HepG2 (cell line): ENCODE data around the gene NFE2. TPM values are rescaled to one million over a fixed set of nuclear protein-coding genes. Genes with fewer than 3 reads are reported as not detected.

Experiments used
- ATF2 ChIP-seq: sonication (generic); formaldehyde crosslinking; IDR thresholded peaks from 2 replicates; pipeline ENCODE4 v1.4.0; 2020; ENCODE audit warnings: missing genetic modification reagents
- ETV6 ChIP-seq: sonication (generic); formaldehyde crosslinking; conservative IDR thresholded peaks from 2 replicates; pipeline ENCODE4 v1.4.0; 2020; ENCODE audit warnings: missing genetic modification reagents
- HIC2 ChIP-seq: sonication (generic); formaldehyde crosslinking; IDR thresholded peaks from 2 replicates; pipeline ENCODE4 v1.9.0; 2022; ENCODE audit warnings: low read depth, missing genetic modification reagents
- HMGXB4 ChIP-seq, 2 experiments: sonication (generic) in 1 of 2; formaldehyde crosslinking in 1 of 2; IDR thresholded peaks; 2 replicates each; pipeline versions ENCODE4 v1.4.0 to v1.6.1; 2018 to 2020; ENCODE audit warnings: missing genetic modification reagents in 2 of 2, borderline replicate concordance in 1 of 2, low read depth in 1 of 2, mild to moderate bottlenecking in 1 of 2, missing biosample characterization in 1 of 2
- HNF4G ChIP-seq, 2 experiments: sonication (generic) in 1 of 2; formaldehyde crosslinking in 1 of 2; IDR thresholded peaks; 2 replicates each; pipeline versions ENCODE4 v1.4.0 to v1.6.1; 2011 to 2020; ENCODE audit warnings: borderline replicate concordance in 2 of 2, low read depth in 2 of 2, mild to moderate bottlenecking in 2 of 2, low read length in 1 of 2, missing genetic modification reagents in 1 of 2, moderate library complexity in 1 of 2
- KLF6 ChIP-seq: IDR thresholded peaks from 2 replicates; pipeline ENCODE4 v1.8.0; 2016; ENCODE audit warnings: missing biosample characterization, missing genetic modification reagents
- NRL ChIP-seq: sonication (generic); formaldehyde crosslinking; IDR thresholded peaks from 2 replicates; pipeline ENCODE4 v1.5.0; 2020; ENCODE audit warnings: missing genetic modification reagents, mild to moderate bottlenecking, moderate library complexity, borderline replicate concordance
- TEF ChIP-seq: sonication (generic); formaldehyde crosslinking; IDR thresholded peaks from 2 replicates; pipeline ENCODE4 v1.5.0; 2020; ENCODE audit warnings: missing genetic modification reagents
- TSC22D2 ChIP-seq: sonication (generic); formaldehyde crosslinking; IDR thresholded peaks from 2 replicates; pipeline ENCODE4 v1.5.1; 2020; ENCODE audit warnings: missing genetic modification reagents, mild to moderate bottlenecking, borderline replicate concordance
- YY1 ChIP-seq: IDR thresholded peaks from 2 replicates; pipeline ENCODE4 v1.6.1; 2011; ENCODE audit warnings: low read length, low read depth, moderate library complexity, mild to moderate bottlenecking; ENCODE audit not compliant: insufficient read depth, insufficient replicate concordance
- ZFP91 ChIP-seq: sonication (generic); formaldehyde crosslinking; IDR thresholded peaks from 2 replicates; pipeline ENCODE4 v1.9.0; 2022; ENCODE audit warnings: missing genetic modification reagents, mild to moderate bottlenecking, borderline replicate concordance
- ZGPAT ChIP-seq: IDR thresholded peaks from 2 replicates; pipeline ENCODE4 v1.6.1; 2016; ENCODE audit warnings: mild to moderate bottlenecking
- ZNF292 ChIP-seq: sonication (generic); formaldehyde crosslinking; IDR thresholded peaks from 2 replicates; pipeline ENCODE4 v1.8.1; 2022; ENCODE audit warnings: mild to moderate bottlenecking, low read depth, missing genetic modification reagents, borderline replicate concordance
- ZNF501 ChIP-seq: sonication (generic); formaldehyde crosslinking; IDR thresholded peaks from 2 replicates; pipeline ENCODE4 v1.5.1; 2020; ENCODE audit warnings: mild to moderate bottlenecking, moderate library complexity, missing genetic modification reagents
- ZNF570 ChIP-seq: sonication (generic); formaldehyde crosslinking; IDR thresholded peaks from 2 replicates; pipeline ENCODE4 v1.4.0; 2020; ENCODE audit warnings: mild to moderate bottlenecking, missing genetic modification reagents, borderline replicate concordance
- ZNF749 ChIP-seq: sonication (generic); formaldehyde crosslinking; IDR thresholded peaks from 2 replicates; pipeline ENCODE4 v1.8.0; 2022; ENCODE audit warnings: mild to moderate bottlenecking, missing genetic modification reagents, moderate library complexity, borderline replicate concordance
- ZNF768 ChIP-seq: sonication (generic); formaldehyde crosslinking; IDR thresholded peaks from 2 replicates; pipeline ENCODE4 v1.4.0; 2020; ENCODE audit warnings: missing genetic modification reagents
- polyA plus RNA-seq, 8 experiments: library from polyadenylated mRNA; depleted of rRNA in 3 of 8; stranded (reverse) in 7 of 8; unstranded in 1 of 8; fragments of >200 nt; fragmentation: Illumina TruSeq in 4 of 8; extraction: Trizol in 4 of 8; gene quantifications; 2 replicates each; pipeline versions ENCODE4 v1.2.1 to v1.2.3, GENCODE V29; 2011 to 2016; ENCODE audit warnings: low read depth in 4 of 8, missing spikeins in 1 of 8, mixed read lengths in 1 of 8; ENCODE audit not compliant: insufficient read depth in 1 of 8
- total RNA-seq, 5 experiments: library from RNA; depleted of rRNA; stranded (reverse); fragments of >200 nt; fragmentation: Illumina TruSeq; extraction: Trizol; gene quantifications; 2 replicates each; pipeline ENCODE4 v1.2.3, GENCODE V29; 2016; ENCODE audit warnings: low read depth in 1 of 5

Gene NFE2
- total and polyA plus RNA-seq, 2 of the 13 experiments (the other 11 are each of a cell fraction or from before 2014, with no cell fraction given), result 4.5 to 7.8 TPM

GRCh38 chr12:54304187-54304810, 3.5 kb upstream of the NFE2 start (continued):
- TF ChIP-seq ZFP91, result peak; percentile 62; the same call in 1 of the 2 replicates
- peak; percentile 59; the same call in 1 of the 2 replicates for TF ChIP-seq ZNF501 (CRISPR knock-in tag)
- TF ChIP-seq TEF (CRISPR knock-in tag), result peak; percentile 99
- TF ChIP-seq ETV6, result 0 out of 2 replicates have a peak, but pooled peaks have one; percentile 30
- TF ChIP-seq ZNF570 (CRISPR knock-in tag), result no peak
- peak in 1 of 2 experiments; percentile 34; a peak in 1 of 4 replicates for TF ChIP-seq HMGXB4 (CRISPR knock-in tag; IDR thresholded peaks at IDR 0.05; ENCODE audit: borderline replicate concordance in 1 of 2, low read depth in 1 of 2)
- 0 out of 2 replicates have a peak, but pooled peaks have one; percentile 44 for TF ChIP-seq HIC2 (CRISPR knock-in tag)
- TF ChIP-seq ZGPAT (CRISPR knock-in tag), result peak; percentile 41; the same call in 1 of the 2 replicates
- TF ChIP-seq ZNF768 (CRISPR knock-in tag), result peak; percentile 56; the same call in 1 of the 2 replicates
- peak; percentile 83; the same call in 1 of the 2 replicates for TF ChIP-seq ZNF292 (CRISPR knock-in tag)
- peak; percentile 48; the same call in 1 of the 2 replicates for TF ChIP-seq ATF2 (CRISPR knock-in tag)
- peak; percentile 60; the same call in 1 of the 2 replicates for TF ChIP-seq TSC22D2
- peak; percentile 31; the same call in 1 of the 2 replicates for TF ChIP-seq HNF4G (IDR thresholded peaks at IDR 0.05; ENCODE audit: borderline replicate concordance, low read depth, low read length)
- no peak for TF ChIP-seq HNF4G (CRISPR knock-in tag; IDR thresholded peaks at IDR 0.05; ENCODE audit: borderline replicate concordance, low read depth)
- peak; percentile 53; the same call in 1 of the 2 replicates for TF ChIP-seq NRL (CRISPR knock-in tag)
- TF ChIP-seq KLF6 (CRISPR knock-in tag), result 0 out of 2 replicates have a peak, but pooled peaks have one; percentile 44
- TF ChIP-seq YY1, result peak; percentile 20
- no peak for TF ChIP-seq ZNF749 (CRISPR knock-in tag)
